ENCODE results near the gene TMEM178A.
"Not testable (repeated sequence)": the region's sequence is repeated elsewhere in the genome, so short reads cannot be mapped to it uniquely, and the experiment has no call there.

The TMEM178A gene

DNA sequence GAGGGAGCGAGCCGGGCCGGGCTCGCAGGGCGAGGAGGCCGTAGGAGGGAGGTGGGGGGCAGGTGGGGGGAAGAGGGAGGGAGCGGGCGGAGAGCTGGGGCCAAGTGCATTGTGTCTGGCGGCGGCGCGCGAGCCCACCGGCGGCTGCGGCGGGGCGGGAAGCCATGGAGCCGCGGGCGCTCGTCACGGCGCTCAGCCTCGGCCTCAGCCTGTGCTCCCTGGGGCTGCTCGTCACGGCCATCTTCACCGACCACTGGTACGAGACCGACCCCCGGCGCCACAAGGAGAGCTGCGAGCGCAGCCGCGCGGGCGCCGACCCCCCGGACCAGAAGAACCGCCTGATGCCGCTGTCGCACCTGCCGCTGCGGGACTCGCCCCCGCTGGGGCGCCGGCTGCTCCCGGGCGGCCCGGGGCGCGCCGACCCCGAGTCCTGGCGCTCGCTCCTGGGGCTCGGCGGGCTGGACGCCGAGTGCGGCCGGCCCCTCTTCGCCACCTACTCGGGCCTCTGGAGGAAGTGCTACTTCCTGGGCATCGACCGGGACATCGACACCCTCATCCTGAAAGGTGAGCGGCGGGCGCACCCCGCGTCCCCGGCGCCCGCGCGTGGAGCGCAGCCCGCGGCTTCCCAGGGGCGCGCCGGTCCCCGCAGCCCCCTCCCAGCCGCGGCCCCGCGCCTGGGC, at the start of gene TMEM178A:
Gene TMEM178A (plus strand): TSS at position 107 of the 680 bp plus-strand sequence. CDS start 58 bp downstream, at position 165.
- peak; percentile 29 for DNase-seq

DNA sequence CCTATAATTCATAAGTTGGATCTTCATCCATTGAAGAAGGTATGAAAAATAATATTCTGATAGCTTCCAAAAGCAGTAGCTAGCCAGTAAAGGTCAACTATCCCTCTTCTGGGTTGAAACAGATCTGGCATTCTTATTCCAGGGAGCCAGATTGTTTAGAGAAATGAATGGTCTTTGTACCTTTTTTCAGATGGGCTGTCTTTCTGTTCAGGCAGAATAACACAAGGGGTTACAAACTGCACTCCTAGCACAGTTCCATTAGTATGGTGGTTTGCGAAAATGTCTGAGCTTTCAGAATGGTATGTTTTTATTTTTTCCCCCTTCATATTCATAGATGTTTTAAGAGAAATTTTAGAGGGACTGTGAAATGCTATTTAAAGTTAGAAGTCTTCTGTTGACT, 47.5 kb upstream of the TMEM178A start:
- no peak for DNase-seq

DNA sequence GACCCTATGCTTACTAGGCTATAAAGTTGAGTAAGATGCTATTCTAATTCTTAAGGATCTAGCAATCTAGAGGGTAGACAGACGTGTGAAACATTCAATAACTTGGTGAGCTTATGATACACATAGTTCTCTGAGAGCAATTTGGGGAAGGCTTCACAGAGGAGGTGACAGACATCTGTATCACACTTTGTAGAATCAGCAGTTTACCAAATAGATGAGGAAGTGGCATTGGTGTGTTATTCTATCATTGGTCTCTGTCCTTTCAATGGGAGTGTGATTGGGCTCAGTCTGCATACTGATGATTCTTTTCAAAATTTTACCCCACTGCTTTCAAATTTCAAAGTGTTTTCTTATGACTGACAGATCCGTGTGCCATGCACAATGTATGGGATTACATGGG, 47.0 kb upstream of the TMEM178A start:
- no peak for DNase-seq

DNA sequence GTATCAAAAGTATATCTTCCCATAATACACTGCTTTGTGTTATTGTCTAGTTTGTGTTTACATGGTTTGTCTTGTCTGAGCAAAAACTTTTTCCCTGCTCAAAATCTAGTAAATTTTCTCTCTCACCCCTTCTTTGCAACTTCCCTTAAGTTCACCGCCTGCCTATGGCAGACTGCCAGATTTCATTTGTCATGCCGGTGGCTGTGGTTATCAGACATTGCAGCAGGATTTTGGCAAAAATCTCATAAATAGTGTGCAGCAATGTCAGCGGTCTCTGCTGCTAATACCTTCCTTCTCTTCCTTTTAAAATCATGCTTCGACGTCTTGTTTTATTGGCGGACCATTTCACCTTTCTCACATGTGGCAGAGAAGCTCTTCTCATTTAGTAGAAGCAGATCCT, 45.6 kb upstream of the TMEM178A start:
- no peak for DNase-seq

- no peak for DNase-seq
Measured at GRCh38 chr2:39621596-39621995, 44.1 kb upstream of the TMEM178A start.

DNA sequence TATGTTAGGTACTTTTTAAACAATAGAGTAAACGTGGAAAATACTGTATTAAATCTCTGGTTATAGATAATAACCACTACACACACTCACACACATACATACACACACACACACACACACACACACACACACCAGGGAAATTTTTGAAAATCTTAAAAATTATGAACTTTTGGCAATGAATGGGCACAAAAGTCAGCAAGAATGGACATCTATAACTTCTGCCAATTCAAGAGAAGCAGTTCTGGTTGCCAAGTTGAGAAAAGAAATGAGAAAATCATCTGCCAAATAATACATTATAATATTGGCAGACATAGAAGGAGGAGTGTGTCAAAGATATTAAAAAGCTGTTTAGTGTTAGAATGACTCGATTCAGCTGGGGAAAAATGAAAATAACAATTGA, 42.9 kb upstream of the TMEM178A start:
- DNase-seq: no peak

DNA sequence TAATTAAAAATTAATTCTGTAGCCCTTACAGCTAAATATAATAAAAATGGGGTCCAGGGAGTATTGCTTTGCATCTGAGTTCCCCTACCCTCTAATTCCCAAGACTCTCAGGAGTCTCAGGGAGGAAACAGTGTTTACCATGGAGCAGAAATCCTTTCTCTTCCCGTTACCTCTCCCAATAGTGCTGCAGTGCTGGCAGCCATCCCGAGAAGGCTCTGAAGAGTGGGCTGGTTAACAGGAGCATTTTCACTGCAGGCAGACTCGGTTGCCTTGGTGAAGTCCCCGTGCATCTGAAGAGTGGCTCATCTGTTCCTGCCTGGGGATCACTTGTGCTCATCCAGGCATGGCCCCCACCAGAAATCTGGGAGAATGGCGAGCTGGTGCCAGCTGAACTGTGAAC, 41.8 kb upstream of the TMEM178A start:
- peak; percentile 76 for DNase-seq

- DNase-seq: no peak
Measured at GRCh38 chr2:39625193-39625926, 40.4 kb upstream of the TMEM178A start.

GRCh38 chr2:39625927-39626270, 39.8 kb upstream of the TMEM178A start:
- DNase-seq: no peak

- DNase-seq: not testable (repeated sequence)
Measured at GRCh38 chr2:39628346-39628745, 37.4 kb upstream of the TMEM178A start.

DNA sequence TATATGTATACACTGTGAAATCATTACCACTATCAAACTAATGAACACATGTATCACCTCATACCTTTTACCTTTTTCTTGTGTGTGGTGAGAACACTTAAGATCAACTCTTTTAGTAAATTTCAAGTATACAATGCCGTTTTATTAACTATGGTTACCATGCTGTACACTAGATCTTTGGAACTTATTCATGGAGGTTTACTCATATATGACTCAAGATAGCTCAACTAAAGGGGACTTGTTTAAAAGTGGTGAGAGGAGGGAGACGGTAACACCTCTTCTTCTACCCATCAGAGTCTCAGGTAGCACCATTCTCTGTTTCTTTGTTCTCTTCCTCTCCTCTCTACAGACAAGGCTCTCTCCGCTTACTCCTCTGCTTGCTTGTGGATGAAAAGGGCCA, 36.1 kb upstream of the TMEM178A start:
- no peak for DNase-seq

- no peak for DNase-seq
Measured at GRCh38 chr2:39631256-39631655, 34.5 kb upstream of the TMEM178A start.

- no peak for DNase-seq
Measured at GRCh38 chr2:39631718-39632117, 34.0 kb upstream of the TMEM178A start.

GRCh38 chr2:39632876-39633275, 32.8 kb upstream of the TMEM178A start:
- DNase-seq: no peak

GRCh38 chr2:39636306-39636705, 29.4 kb upstream of the TMEM178A start:
- no peak for DNase-seq

DNA sequence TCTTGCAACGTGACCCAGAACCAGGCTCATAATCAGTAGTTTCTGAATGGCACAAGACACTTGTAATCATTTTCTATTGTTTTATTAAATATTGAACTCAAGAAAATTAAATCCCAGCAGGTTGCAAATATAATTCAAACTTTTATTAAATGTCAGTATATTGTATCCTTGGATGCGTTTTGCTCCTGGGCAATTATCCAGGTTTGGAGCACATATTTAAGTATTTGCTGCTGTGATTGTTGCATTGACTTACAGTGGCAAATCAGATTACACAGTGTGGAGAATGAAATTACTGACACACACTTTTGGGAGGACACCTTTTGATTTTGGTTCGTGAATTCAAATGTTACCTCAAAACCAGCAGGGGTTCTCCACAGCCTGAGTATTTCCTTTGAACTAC, 27.1 kb upstream of the TMEM178A start:
- DNase-seq: no peak

GRCh38 chr2:39640107-39640506, 25.6 kb upstream of the TMEM178A start:
- DNase-seq: no peak

DNA sequence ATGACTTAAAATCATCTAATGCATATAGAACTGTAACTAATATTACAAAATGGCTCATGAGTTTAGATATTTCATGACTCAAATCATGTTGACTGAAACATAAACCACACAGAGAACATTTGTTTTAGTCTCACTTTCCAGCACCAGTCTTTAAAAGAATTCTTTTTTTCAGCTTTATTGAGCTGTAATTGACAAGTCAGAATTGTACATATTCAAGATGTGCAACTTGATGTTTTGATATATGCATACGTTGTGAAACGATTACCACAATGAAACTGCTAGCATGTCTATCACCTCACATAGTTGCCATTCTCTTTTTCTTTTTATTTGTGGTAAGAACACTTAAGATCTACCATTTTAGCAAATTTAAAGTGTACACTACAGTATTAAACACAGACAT, 25.0 kb upstream of the TMEM178A start:
- DNase-seq: no peak

DNA sequence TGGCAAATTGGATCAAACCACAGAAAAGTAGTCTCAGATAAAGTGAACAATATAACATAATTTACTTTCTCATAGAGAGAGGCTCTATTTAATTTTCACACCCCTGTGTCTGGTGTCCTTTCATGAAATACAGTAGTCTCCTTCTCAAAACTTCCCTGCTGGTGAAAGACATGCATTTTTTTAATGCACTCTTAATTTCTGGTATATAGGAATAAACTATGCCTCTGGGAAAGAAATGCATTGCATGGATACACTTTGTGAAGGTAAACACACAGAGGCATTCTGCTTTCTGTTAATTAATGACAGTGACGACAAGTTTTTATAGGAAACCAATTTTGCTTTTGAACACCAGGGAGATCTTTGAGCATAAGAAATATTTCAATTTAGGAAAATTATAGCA, 24.1 kb upstream of the TMEM178A start:
- no peak for DNase-seq

GRCh38 chr2:39642051-39642718, 23.5 kb upstream of the TMEM178A start:
- DNase-seq: no peak

- no peak for DNase-seq
Measured at GRCh38 chr2:39645826-39646225, 19.9 kb upstream of the TMEM178A start.

DNA sequence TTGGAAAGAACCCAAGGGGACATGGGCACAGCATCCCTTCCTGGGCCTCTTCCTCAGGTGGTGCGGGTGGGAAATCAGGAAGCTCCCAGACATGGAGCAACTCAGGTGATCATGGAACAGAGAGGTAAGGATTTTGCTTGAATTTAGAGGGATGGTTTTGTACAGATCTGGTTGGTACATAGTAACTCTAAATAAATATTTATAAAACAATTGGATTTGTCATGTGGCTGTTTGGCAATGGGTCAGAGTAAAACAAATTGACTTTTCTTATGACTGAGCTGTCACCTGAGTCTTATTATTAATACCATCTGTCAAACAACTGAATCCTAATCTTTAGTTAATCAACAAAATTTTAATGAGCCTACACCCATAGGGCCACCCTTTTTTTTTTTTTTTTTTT, 19.4 kb upstream of the TMEM178A start:
- DNase-seq: no peak

DNA sequence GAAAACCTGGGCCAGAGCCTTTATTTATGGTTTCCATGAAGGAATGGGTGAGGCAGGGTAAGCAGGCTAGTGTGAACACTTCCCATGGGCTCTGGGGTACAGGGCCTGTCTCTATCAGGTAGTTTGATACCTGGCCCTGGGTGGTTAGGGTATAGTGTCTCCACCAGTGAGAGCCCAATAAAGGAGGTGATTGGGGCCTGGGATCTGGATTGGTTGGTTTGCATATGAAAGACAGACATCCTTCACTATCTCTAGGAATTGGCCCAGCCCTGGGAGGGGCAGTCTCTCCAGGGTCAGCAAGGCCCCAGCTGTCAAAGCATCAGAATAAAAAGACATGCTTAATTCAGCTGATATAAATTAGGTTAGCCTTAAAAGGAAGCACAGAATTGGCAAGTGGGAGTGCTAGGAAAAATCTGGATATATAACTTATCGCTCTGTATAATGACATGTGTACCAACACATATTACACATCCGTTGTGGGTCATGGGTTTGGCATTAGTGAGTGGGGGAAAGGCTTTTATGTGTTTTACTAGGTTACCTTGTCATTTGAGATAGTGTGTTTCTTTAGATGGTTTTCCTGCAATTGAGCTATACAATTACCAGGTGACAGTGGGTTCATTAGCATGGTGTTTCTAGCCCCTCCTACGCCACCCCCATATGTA, 18.5 kb upstream of the TMEM178A start:
- no peak for DNase-seq

DNA sequence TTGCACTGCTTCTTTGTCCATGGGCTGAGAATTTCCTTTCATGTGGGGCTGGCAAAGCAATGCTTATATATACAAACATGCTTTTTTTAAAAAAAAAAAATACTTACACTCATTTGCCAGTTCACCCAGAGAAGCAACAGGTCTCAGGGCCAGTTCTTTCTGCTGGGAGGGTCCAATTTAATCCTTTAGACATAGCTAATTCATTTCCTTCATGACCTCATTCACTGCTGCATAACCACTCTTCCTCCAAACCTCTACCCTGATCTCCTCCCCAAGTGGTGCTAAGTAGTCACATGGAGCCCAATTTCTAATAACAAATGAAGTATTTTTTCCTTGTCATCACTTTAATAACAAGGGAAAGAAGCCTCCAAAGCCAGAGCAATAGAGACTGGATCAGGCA, 17.1 kb upstream of the TMEM178A start:
- no peak for DNase-seq

Measured in NCI-H1092 treated with DMSO at 0.1 percent for 48 hours (cell line).